ENCODE data around the gene MRPL20.

MRPL20 gene

DNA sequence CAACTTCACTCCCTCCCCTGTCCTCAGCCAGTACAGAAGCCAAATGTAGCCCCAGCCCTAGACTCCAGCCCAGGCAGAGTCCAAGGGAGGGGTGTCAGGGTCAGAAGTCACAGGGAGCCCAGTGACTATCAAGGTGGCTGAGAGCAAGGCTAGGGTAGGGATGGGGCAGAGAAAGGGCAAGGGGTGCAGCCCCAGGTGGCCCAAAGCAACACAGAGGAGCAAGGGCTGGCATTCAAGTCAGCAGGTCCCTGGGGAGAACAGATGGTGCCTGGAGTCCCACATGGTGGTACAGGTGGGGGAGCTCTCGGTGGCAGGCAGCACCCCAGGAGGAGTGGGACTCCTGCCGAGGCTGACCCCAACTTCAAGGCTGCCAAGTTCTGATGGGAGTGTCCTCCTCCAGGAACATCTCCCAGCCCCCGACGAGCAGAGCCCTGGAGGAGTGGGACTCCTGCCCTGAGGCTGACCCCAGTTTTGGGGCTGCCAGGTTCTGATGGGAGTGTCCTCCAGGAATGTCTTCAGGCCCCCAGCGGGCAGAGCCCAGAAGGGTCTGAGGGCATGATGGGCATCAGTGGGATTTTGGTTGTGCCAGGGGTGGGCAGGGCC, 54.2 kb downstream of the MRPL20 start:
- peak overlapping the region; percentile 31 for H3K4me3 ChIP-seq (ENCODE audit: low read length)
- TF ChIP-seq, protein P1, sequence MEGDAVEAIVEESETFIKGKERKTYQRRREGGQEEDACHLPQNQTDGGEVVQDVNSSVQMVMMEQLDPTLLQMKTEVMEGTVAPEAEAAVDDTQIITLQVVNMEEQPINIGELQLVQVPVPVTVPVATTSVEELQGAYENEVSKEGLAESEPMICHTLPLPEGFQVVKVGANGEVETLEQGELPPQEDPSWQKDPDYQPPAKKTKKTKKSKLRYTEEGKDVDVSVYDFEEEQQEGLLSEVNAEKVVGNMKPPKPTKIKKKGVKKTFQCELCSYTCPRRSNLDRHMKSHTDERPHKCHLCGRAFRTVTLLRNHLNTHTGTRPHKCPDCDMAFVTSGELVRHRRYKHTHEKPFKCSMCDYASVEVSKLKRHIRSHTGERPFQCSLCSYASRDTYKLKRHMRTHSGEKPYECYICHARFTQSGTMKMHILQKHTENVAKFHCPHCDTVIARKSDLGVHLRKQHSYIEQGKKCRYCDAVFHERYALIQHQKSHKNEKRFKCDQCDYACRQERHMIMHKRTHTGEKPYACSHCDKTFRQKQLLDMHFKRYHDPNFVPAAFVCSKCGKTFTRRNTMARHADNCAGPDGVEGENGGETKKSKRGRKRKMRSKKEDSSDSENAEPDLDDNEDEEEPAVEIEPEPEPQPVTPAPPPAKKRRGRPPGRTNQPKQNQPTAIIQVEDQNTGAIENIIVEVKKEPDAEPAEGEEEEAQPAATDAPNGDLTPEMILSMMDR (conservative IDR thresholded peaks at IDR 0.05; ENCODE audit: low read length): no peak
- DNase-seq (ENCODE audit: low read depth): no peak

Measured in AG10803 (cell line).